Choroid plexus epithelial cell (primary cell): ENCODE data around the gene IL1A.

ENCODE experiments used
- DNase-seq: peaks from one replicate; pipeline ENCODE4 v3.0.0-alpha.2; 2010; ENCODE audit warnings: low read depth
- H3K4me3 ChIP-seq: 2 replicates; pipeline ENCODE4 v1.5.1; 2011; ENCODE audit warnings: low read depth, mild to moderate bottlenecking, control low read depth, low read length, moderate library complexity
- CTCF ChIP-seq: conservative IDR thresholded peaks from 2 replicates; pipeline ENCODE4 v1.5.1; 2011; ENCODE audit warnings: low read depth, mild to moderate bottlenecking, control low read depth, inconsistent platforms, low read length, moderate library complexity

Gene IL1A

GRCh38 chr2:112760149-112760548 lies 24.1 kb downstream of the IL1A start:
- DNase-seq, result no peak
- H3K4me3 ChIP-seq, result no peak overlapping the region
- no peak for TF ChIP-seq CTCF

GRCh38 chr2:112758711-112759110 lies 25.6 kb downstream of the IL1A start:
- no peak overlapping the region for H3K4me3 ChIP-seq
- peak; percentile 50 for DNase-seq
- no peak for TF ChIP-seq CTCF

GRCh38 chr2:112757265-112757664 lies 27.0 kb downstream of the IL1A start:
- DNase-seq, result peak; percentile 30
- TF ChIP-seq CTCF, result no peak
- H3K4me3 ChIP-seq, result no peak overlapping the region

- no peak for TF ChIP-seq CTCF
- H3K4me3 ChIP-seq, result no peak overlapping the region
- DNase-seq, result no peak
These were observed 28.1 kb downstream of the IL1A start for GRCh38 chr2:112756207-112756606.

- no peak for DNase-seq
- no peak for TF ChIP-seq CTCF
- no peak overlapping the region for H3K4me3 ChIP-seq
These were observed 28.8 kb downstream of the IL1A start for GRCh38 chr2:112755444-112755843.

- TF ChIP-seq CTCF, result no peak
- DNase-seq, result no peak
- no peak overlapping the region for H3K4me3 ChIP-seq
These were observed 29.7 kb downstream of the IL1A start for GRCh38 chr2:112754564-112754963.

- no peak for TF ChIP-seq CTCF
- DNase-seq, result no peak
- no peak overlapping the region for H3K4me3 ChIP-seq
These were observed 31.6 kb downstream of the IL1A start for GRCh38 chr2:112752667-112753066.
